HG03108 (cell line): ENCODE results near the gene COL4A1.
"Not testable (repeated sequence)": the region's sequence is repeated elsewhere in the genome, so short reads cannot be mapped to it uniquely, and the experiment has no call there.

Experiments used
- ATAC-seq: cut with Tn5 transposase; IDR thresholded peaks from one replicate; pipeline ENCODE4 v1.9.1; 2021; ENCODE audit warnings: moderate library complexity; ENCODE audit not compliant: unreplicated experiment

The COL4A1 gene

DNA sequence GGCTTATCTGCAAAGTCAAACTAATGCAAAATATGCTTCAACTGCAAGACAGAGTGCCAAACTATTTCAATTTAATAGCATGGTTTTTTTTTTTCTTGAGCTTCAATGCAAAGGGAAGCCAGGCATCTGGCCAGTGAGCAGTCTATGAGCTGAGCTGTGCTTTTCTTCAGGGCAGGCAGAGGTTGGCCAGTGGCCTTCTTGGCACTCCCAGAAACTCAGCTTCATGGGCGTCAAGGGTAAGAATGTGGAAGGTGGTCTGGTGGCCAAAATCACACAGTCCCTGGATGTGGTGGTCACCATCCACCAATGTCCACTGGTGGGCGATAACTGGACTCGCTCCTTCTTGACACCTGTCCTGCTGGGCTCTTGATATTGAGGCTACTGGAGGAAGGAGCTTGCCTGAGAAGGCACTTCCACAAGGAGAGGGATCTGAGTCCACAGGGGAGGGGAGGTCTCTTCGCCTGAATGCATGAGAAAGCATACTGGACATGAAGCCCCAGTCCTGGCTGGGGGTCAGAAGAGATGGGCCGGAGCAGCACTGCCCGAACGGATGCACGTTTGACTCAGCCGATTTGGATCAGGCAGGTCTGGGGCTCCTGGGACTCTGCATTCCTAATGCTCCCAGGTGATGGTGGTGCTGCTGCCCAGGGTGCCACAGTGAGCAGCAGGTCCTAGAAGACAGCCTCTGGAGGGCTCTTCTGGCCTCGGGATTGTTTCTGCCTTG is 17.2 kb upstream of the COL4A1 start:
- no peak for ATAC-seq

- ATAC-seq, result no peak
These were observed 16.4 kb upstream of the COL4A1 start for GRCh38 chr13:110323172-110323891.

DNA sequence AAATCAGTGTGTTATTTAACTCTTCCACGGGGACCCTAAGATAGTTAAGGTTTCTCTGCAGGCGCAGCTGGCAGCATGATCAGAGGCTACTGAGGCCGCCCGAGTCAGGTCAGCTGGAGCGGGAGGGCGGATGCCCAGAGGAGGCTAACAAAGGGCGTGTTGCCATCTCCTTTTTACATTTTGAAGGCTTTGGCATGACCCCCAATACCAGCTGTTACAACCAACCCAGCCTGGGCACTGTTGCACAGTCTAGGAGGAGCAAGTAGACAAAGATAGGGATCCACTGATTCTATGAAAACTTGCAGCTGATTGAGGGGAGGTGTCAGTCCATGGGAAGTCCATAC is 15.8 kb upstream of the COL4A1 start:
- ATAC-seq, result no peak

DNA sequence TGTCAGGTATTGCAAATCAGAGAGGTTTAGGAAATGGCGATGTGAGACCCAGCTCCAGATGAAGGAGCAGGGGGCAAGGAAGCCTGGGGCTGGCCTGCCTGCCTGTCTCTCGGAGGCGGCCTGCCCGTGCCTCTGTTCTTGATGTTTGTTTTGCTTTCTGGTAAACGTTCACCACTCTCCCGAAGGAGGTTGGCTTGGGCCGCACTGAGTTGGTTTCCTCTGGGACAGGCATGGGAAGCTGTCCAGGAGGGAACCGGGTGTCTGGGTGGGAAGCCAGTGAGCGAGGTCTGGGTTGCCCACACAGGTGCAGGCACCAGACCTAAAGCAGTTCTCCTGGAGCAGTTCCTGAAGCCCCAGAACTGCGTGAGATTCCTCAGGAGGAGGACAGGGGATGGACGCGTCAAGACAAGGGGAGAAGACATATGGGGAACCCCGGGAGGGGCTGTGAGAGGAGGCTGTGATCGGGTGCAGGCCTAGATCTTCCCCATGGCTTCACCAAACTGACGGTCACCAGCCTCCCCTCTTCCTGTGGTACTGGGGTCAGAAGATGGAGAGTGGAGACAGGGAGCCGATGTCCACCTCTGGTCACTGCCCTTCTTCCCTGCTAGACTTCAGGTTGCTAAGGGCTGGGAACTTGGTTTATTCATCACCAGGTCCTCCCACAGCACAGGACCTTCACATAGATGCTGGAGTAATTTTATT is 15.3 kb upstream of the COL4A1 start:
- ATAC-seq, result no peak

GRCh38 chr13:110321573-110321972 is 14.6 kb upstream of the COL4A1 start:
- not testable (repeated sequence) for ATAC-seq

- ATAC-seq, result no peak
These were observed 13.7 kb upstream of the COL4A1 start for GRCh38 chr13:110320645-110321044.

- no peak for ATAC-seq
These were observed 13.0 kb upstream of the COL4A1 start for GRCh38 chr13:110319774-110320509.

DNA sequence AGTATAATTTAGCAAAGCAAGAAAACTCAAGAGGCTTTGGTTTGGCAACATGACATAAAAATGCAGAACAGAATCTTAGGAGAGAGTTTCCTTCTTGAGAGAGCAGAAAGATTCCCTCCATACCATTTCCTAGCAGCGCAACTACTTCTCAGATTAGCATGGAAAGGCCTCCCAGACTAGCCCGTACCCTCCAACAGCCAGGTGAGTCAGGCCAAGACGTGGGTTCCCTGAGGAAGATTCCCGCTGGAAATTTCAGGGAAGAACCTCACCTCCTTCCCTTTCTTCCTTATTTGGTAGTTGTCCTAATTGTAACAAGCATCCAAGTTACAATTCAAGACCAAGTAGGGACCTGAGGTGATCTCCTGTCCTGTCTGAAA is 12.4 kb upstream of the COL4A1 start:
- ATAC-seq, result no peak

DNA sequence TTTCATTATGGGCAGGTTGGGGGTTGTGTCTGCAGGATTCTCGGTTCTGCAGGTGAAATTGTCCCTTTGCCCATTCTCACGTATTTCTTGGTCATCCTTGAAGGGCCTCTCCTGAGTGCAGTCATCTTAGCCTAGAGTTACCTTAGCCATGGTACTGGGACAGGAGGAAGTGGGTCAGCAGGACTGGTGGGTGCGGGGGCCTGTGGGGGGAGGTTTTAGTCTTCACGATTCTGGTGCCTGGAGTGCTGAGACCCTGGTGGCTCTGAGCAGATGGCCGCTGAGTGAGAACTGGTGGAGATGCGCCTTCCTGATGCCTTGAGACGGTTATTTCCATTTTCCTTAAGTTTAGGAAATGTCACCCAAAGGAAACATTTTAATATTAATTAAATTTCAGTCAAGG is 12.0 kb upstream of the COL4A1 start:
- ATAC-seq, result no peak

DNA sequence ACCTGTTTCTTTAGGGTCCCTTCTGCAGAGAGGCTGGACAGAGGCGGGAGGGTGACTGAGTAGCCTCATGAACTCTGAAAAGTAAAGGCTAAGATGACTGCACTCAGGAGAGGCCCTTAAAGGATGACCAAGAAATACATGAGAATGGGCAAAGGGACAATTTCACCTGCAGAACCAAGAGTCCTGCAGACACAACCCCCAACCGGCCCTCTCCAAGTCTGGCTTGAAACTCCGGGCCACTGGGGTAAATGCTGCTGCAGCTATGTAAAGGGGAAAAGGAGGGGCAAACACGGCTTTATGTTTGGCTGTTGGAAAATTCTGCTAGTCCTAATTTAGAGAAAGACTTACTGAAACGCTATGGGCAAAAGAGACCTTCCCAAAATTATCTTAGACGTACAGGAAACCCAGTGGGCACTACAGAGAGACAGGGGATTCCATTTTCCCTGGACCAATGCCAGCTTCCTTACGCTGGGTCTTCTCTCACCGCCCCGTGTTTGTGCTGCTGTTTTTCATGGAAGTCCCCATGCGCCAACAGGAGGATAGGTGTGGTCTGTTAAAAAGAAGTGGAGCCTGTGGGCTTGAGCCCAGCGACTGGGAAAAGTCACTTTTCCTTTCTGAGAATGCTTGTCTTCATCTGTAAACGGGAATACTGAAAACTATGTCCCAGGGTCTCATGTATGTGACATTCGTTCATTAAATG is 10.7 kb upstream of the COL4A1 start:
- ATAC-seq, result no peak

DNA sequence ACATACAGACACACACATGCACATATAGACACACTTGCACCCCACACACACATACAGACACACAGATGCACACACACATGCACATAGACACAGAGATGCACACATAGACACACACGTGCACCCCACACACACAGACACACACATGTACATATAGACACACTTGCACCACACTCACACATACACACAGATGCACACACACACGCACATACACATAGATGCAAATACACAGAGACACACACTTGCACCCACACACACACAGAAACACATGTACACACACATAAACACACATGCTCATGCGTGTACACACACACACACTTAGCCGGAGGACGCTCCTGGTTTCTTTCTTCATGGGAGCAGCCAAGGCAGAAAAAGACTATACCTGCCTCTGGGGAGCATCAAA is 10.1 kb upstream of the COL4A1 start:
- no peak for ATAC-seq

GRCh38 chr13:110316196-110316595 is 9.2 kb upstream of the COL4A1 start:
- no peak for ATAC-seq

GRCh38 chr13:110314516-110315245 is 7.7 kb upstream of the COL4A1 start:
- ATAC-seq, result no peak

GRCh38 chr13:110313733-110314132 is 6.8 kb upstream of the COL4A1 start:
- not testable (repeated sequence) for ATAC-seq

- not testable (repeated sequence) for ATAC-seq
These were observed 6.3 kb upstream of the COL4A1 start for GRCh38 chr13:110313261-110313660.

- no peak for ATAC-seq
These were observed 5.5 kb upstream of the COL4A1 start for GRCh38 chr13:110312339-110313031.

DNA sequence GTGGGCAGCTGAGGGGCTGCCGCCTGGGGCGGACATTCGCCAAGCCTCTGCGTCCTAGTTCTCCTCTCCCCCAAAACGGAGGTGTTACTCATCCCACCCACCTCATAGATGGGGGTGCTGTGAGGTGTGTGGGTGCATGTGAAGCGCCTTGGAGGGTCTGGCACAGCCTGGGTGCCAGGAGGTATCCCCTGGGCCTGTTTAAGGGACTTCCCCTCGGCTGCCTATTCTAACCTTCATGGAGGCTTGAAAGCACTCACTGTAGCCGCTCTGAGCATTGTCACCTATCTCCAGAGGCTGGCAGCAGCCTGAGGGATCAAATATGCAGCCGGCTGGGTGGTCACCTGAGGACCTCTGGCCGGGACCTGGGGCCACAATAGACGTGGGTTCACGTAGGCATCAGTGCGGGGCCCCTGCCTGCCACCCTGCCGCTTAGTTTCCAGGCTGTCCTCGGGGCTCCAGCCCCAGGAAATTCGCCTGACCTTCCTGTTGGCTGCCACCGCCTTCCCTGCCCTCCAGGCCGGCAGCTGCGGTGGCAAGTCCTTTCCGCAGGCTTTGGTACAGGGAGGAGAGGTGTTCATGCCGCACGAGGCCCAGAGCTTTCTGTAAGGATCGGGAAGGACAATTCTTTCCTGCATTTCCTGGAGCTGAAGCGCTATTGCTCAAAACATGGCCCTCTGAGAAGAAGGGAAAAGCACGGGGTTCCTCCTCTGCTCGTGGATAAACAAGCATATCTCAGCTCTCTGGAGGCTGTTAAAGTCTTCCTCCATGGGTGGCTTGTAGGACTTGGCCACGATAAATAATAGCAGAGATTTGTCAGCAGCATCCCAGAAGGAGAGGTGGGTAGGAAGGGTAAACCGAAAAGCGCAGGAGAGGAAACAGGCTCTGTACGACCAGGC is 4.7 kb upstream of the COL4A1 start:
- ATAC-seq, result no peak
